ENCODE measurements around the gene SEPTIN11.

Gene SEPTIN11

DNA sequence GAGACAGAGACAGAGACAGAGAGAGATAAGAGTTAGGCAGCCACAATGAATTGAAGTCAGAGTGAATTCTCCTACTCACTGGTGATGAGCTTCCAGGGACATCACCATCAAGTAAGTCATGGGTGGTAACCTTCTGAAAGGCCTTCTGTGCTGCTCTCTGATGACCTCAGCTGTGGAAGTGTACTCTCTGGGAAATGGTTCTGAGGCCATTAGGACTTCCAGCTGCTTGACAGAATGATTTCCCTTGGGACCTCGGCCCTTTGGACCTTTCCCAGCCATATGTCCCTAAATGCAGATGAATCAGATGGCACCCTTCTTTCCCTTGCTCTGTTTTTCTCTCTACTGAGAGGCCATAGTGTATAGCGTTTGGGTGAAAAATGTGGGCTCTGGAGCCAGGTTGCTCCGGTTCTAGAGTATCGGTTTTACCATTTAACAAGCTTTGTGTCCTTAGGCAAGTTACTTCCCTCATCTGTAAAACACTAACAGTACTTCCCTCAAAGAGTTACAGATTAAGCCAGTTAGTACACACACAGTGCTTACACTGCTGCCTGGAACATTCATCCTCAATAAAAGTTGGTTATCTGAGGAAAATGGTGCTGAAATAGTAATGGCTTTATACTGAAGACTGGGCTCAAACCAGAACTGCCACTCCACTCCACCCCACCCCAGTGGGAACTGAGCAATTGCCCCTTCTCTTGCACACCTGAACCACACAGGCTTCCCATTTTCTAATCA is 7.6 kb downstream of the SEPTIN11 start:
- Histone ChIP-seq H2AFZ (ENCODE audit: low read depth, low read length, severe bottlenecking) (no peak overlapping the region), H3K9me2 (replicated peaks; ENCODE audit: insufficient read depth, low read length) (no peaks in the 10 kb centered on the region), H3F3A (ENCODE audit: insufficient read depth) (no peaks in the 10 kb centered on the region), H3K27me3 (ENCODE audit: low read length) (no peaks in the 10 kb centered on the region), H3K4me2 (ENCODE audit: low read depth, low read length, poor library complexity, severe bottlenecking) (no peak overlapping the region), H3K79me2 (ENCODE audit: insufficient read depth, low read length) (peaks cover 43% of the 10 kb centered on the region), H4K20me1 (ENCODE audit: low read depth, low read length) (no peaks in the 10 kb centered on the region), H3K9ac (ENCODE audit: low read length) (no peak overlapping the region), H3K4me3 (ENCODE audit: insufficient read depth, low read length, poor library complexity, severe bottlenecking) (no peak overlapping the region), H3K36me3 (ENCODE audit: low read length) (no peaks in the 10 kb centered on the region), H3K27ac (ENCODE audit: low read depth, low read length) (no peak overlapping the region), H3K9me3 (ENCODE audit: insufficient read depth, low read length) (no peaks in the 10 kb centered on the region)
- TF ChIP-seq, protein P1, sequence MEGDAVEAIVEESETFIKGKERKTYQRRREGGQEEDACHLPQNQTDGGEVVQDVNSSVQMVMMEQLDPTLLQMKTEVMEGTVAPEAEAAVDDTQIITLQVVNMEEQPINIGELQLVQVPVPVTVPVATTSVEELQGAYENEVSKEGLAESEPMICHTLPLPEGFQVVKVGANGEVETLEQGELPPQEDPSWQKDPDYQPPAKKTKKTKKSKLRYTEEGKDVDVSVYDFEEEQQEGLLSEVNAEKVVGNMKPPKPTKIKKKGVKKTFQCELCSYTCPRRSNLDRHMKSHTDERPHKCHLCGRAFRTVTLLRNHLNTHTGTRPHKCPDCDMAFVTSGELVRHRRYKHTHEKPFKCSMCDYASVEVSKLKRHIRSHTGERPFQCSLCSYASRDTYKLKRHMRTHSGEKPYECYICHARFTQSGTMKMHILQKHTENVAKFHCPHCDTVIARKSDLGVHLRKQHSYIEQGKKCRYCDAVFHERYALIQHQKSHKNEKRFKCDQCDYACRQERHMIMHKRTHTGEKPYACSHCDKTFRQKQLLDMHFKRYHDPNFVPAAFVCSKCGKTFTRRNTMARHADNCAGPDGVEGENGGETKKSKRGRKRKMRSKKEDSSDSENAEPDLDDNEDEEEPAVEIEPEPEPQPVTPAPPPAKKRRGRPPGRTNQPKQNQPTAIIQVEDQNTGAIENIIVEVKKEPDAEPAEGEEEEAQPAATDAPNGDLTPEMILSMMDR (IDR thresholded peaks at IDR 0.05; ENCODE audit: insufficient read depth, low read length, poor library complexity, severe bottlenecking) = no peak
- TF ChIP-seq EZH2phosphoT487 (conservative IDR thresholded peaks at IDR 0.05; ENCODE audit: low read length) = no peak

DNA sequence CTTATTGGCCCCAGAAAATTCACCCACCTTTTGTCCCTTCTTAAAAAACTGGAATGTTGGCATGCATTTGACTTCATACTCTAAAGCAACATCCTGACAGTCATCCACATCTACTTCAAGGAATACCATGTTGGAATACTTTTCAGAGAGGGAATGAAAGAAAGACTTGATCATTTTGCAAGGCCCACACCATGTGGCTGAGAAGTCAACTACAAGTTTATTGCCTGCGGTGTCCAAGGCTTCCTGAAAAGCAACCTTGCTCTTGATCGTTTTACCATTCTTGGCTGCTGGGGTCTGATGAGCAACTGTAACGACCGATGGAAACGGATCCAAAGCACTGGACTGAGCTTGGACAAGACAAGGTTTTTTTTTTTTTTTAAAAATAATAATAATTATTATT is 9.3 kb downstream of the SEPTIN11 start:
- TF ChIP-seq, protein P1 (IDR thresholded peaks at IDR 0.05; ENCODE audit: insufficient read depth, low read length, poor library complexity, severe bottlenecking) = no peak
- no peak for TF ChIP-seq EZH2phosphoT487 (conservative IDR thresholded peaks at IDR 0.05; ENCODE audit: low read length)

DNA sequence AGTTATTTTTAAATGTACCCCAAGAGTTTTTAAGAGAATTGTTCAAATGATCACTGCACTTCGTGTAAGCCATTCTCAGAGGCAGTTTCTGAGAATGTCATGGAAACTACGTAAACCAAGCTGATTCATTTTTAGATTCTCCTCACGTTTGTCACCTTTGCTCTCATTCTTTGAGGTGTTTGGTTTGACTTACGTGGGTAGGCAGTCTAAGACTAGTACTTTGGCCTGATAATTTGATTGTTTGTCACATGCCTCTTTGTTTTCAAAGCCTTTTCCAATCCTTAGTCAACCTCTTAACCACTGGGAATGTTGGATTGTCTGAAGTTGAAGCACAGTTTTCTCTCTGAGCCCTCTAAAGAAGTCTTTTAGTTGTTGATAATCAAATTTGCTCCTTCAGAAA is 10.5 kb downstream of the SEPTIN11 start:
- Histone ChIP-seq H3K79me2 (ENCODE audit: insufficient read depth, low read length) (peaks cover 27% of the 10 kb centered on the region; the same call in 1 of the 2 replicates), H3K4me3 (ENCODE audit: insufficient read depth, low read length, poor library complexity, severe bottlenecking) (no peak overlapping the region), H3F3A (ENCODE audit: insufficient read depth) (no peaks in the 10 kb centered on the region), H3K4me2 (ENCODE audit: low read depth, low read length, poor library complexity, severe bottlenecking) (no peak overlapping the region), H3K36me3 (ENCODE audit: low read length) (no peaks in the 10 kb centered on the region), H3K9me2 (replicated peaks; ENCODE audit: insufficient read depth, low read length) (no peaks in the 10 kb centered on the region), H4K20me1 (ENCODE audit: low read depth, low read length) (no peaks in the 10 kb centered on the region), H3K9ac (ENCODE audit: low read length) (no peak overlapping the region), H3K27ac (ENCODE audit: low read depth, low read length) (no peak overlapping the region), H3K9me3 (ENCODE audit: insufficient read depth, low read length) (no peaks in the 10 kb centered on the region), H2AFZ (ENCODE audit: low read depth, low read length, severe bottlenecking) (no peak overlapping the region), H3K27me3 (ENCODE audit: low read length) (no peaks in the 10 kb centered on the region)
- TF ChIP-seq EZH2phosphoT487 (conservative IDR thresholded peaks at IDR 0.05; ENCODE audit: low read length) = no peak
- TF ChIP-seq, protein P1 (IDR thresholded peaks at IDR 0.05; ENCODE audit: insufficient read depth, low read length, poor library complexity, severe bottlenecking) = no peak

More for the DNA sequence above, 9.3 kb downstream of the SEPTIN11 start:
- Histone ChIP-seq H3K9me2 (replicated peaks; ENCODE audit: insufficient read depth, low read length) (no peaks in the 10 kb centered on the region), H3K27ac (ENCODE audit: low read depth, low read length) (no peak overlapping the region), H3K27me3 (ENCODE audit: low read length) (no peaks in the 10 kb centered on the region), H3K36me3 (ENCODE audit: low read length) (no peaks in the 10 kb centered on the region), H3K9me3 (ENCODE audit: insufficient read depth, low read length) (no peaks in the 10 kb centered on the region), H3K4me2 (ENCODE audit: low read depth, low read length, poor library complexity, severe bottlenecking) (no peak overlapping the region), H3K79me2 (ENCODE audit: insufficient read depth, low read length) (peaks cover 27% of the 10 kb centered on the region), H3F3A (ENCODE audit: insufficient read depth) (no peaks in the 10 kb centered on the region), H2AFZ (ENCODE audit: low read depth, low read length, severe bottlenecking) (no peak overlapping the region), H4K20me1 (ENCODE audit: low read depth, low read length) (no peaks in the 10 kb centered on the region), H3K9ac (ENCODE audit: low read length) (no peak overlapping the region), H3K4me3 (ENCODE audit: insufficient read depth, low read length, poor library complexity, severe bottlenecking) (no peak overlapping the region)
